Liver (tissue), 3 donors: ENCODE measurements around the gene ZNF568.

ENCODE experiments used
- CTCF ChIP-seq: fragments of 150-350 bp; IDR thresholded peaks from 2 replicates; pipeline ENCODE4 v1.5.1; 2017; ENCODE audit warnings: improper control_type of control experiment, low read depth, low read length; ENCODE audit not compliant: missing input control
- EGR1 ChIP-seq, 2 donors: IDR thresholded peaks; 2 replicates each; pipeline ENCODE4 v1.6.1; 2016 to 2018; ENCODE audit warnings: antibody characterized with exemption in 2 of 2, low read depth in 2 of 2
- MAX ChIP-seq: IDR thresholded peaks from 2 replicates; pipeline ENCODE4 v1.6.1; 2016; ENCODE audit warnings: antibody characterized with exemption
- NR2F2 ChIP-seq: IDR thresholded peaks from 2 replicates; pipeline ENCODE4 v1.6.1; 2016; ENCODE audit warnings: antibody characterized with exemption
- REST ChIP-seq: IDR thresholded peaks from 2 replicates; pipeline ENCODE4 v1.6.1; 2016; ENCODE audit warnings: antibody characterized with exemption, mild to moderate bottlenecking
- SP1 ChIP-seq: IDR thresholded peaks from 2 replicates; pipeline ENCODE4 v1.6.1; 2018; ENCODE audit warnings: antibody characterized with exemption, mild to moderate bottlenecking
- TAF1 ChIP-seq: conservative IDR thresholded peaks from 2 replicates; pipeline ENCODE4 v1.6.1; 2016; ENCODE audit warnings: antibody characterized with exemption, mild to moderate bottlenecking
- YY1 ChIP-seq: IDR thresholded peaks from 2 replicates; pipeline ENCODE4 v1.6.1; 2016; ENCODE audit warnings: antibody characterized with exemption, mild to moderate bottlenecking
- ZBTB33 ChIP-seq: IDR thresholded peaks from 2 replicates; pipeline ENCODE4 v1.6.1; 2016; ENCODE audit warnings: antibody characterized with exemption
- TF ChIP-seq, protein P1 (sequence below): IDR thresholded peaks from 2 replicates; pipeline ENCODE4 v1.6.1; 2016; ENCODE audit warnings: antibody characterized with exemption
- donor health status: healthy.
- donor health status: healthy.

- no peak for TF ChIP-seq CTCF
- no peak for TF ChIP-seq EGR1 (IDR thresholded peaks at IDR 0.05; ENCODE audit: low read depth in 2 of 2)
- no peak for TF ChIP-seq REST
- no peak for TF ChIP-seq ZBTB33
- no peak for TF ChIP-seq MAX
- no peak for TF ChIP-seq YY1
- no peak for TF ChIP-seq SP1
- no peak for TF ChIP-seq TAF1
- TF ChIP-seq, protein P1, sequence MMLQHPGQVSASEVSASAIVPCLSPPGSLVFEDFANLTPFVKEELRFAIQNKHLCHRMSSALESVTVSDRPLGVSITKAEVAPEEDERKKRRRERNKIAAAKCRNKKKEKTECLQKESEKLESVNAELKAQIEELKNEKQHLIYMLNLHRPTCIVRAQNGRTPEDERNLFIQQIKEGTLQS: no peak
- TF ChIP-seq NR2F2: no peak
Observed at GRCh38 chr19:36898422-36898821, 17.7 kb upstream of the ZNF568 start.
